Panc1 (cell line): ENCODE measurements around the gene AMIGO2. TPM values are rescaled to one million over a fixed set of nuclear protein-coding genes. Genes with fewer than 3 reads are reported as not detected.

Experiments used
- ATAC-seq: fragments of 200-7000 bp; cut with Tn5 transposase; 2 replicates; pipeline ENCODE4 v1.9.1; 2020; ENCODE audit warnings: mild to moderate bottlenecking, moderate library complexity
- BruUV-seq: library from RNA; stranded (reverse); fragments of 400-500 nt; replicated peaks from 2 replicates; lab custom pipeline; 2021; lab: Mats Ljungman, UMichigan
- CTCF ChIA-PET: fragments of 300-600 bp; sonication (Branson Sonifier 250); formaldehyde crosslinking; loops from one replicate; lab custom pipeline; 2022; ENCODE audit warnings: antibody characterized with exemption; lab: Charles Lee
- POLR2A ChIA-PET: fragments of 300-600 bp; sonication (Branson Sonifier 250); formaldehyde crosslinking; loops from one replicate; lab custom pipeline; 2022; ENCODE audit warnings: antibody characterized with exemption; lab: Charles Lee
- DNase-seq: peaks from one replicate; pipeline ENCODE4 v3.0.0-alpha.2; 2010; ENCODE audit warnings: low read depth, low spot score
- H3K27ac ChIP-seq: 2 replicates; pipeline ENCODE4 v1.5.1; 2011; ENCODE audit warnings: mild to moderate bottlenecking, low read length, inconsistent platforms
- H3K27me3 ChIP-seq: fragments of 200-500 bp; sonication (Bioruptor generic); 2 replicates; pipeline ENCODE4 v1.6.0; 2014; ENCODE audit warnings: low read length, inconsistent platforms; ENCODE audit not compliant: control insufficient read depth, insufficient read depth
- H3K36me3 ChIP-seq: fragments of 200-500 bp; sonication (Bioruptor generic); 2 replicates; pipeline ENCODE4 v1.5.1; 2014; ENCODE audit warnings: inconsistent platforms, mild to moderate bottlenecking, low read length, moderate library complexity; ENCODE audit not compliant: control insufficient read depth, insufficient read depth
- H3K4me1 ChIP-seq: 2 replicates; pipeline ENCODE4 v1.5.1; 2011; ENCODE audit warnings: inconsistent platforms, mild to moderate bottlenecking, low read length, moderate library complexity; ENCODE audit not compliant: control insufficient read depth, insufficient read depth
- H3K4me3 ChIP-seq, 2 experiments: 2 replicates each; pipeline ENCODE4 v1.5.1; 2011 to 2012; ENCODE audit warnings: low read depth in 2 of 2, low read length in 2 of 2, mild to moderate bottlenecking in 2 of 2, inconsistent platforms in 1 of 2, moderate library complexity in 1 of 2
- H3K9me3 ChIP-seq: fragments of 200-500 bp; sonication (Bioruptor generic); 2 replicates; pipeline ENCODE4 v1.5.1; 2014; ENCODE audit warnings: low read depth, mild to moderate bottlenecking, inconsistent platforms, low read length, moderate library complexity; ENCODE audit not compliant: control insufficient read depth, insufficient read depth
- CTCF ChIP-seq: fragments of 450-650 bp; IDR thresholded peaks from 2 replicates; pipeline ENCODE4 v1.5.1; 2017; ENCODE audit warnings: mild to moderate bottlenecking
- POLR2AphosphoS5 ChIP-seq: IDR thresholded peaks from 2 replicates; pipeline ENCODE4 v1.6.1; 2012; ENCODE audit warnings: mild to moderate bottlenecking, low read depth, low read length, moderate library complexity
- SIN3A ChIP-seq: IDR thresholded peaks from 2 replicates; pipeline ENCODE4 v1.6.1; 2012; ENCODE audit warnings: low read depth, mild to moderate bottlenecking, low read length, moderate library complexity, borderline replicate concordance; ENCODE audit not compliant: insufficient read depth
- TCF7L2 ChIP-seq: IDR thresholded peaks from 2 replicates; pipeline ENCODE4 v1.6.1; 2011; ENCODE audit warnings: mild to moderate bottlenecking, low read depth, low read length, inconsistent platforms
- in situ Hi-C: cut with HindIII; loops from 2 replicates; pipeline ENCODE4 v1.10.0; 2016; ENCODE audit warnings: low sequenced_read_pairs, low pct_unique_long_range_greater_than_20kb
- intact Hi-C: fragments of 100-400 bp; cut with micrococcal nuclease; formaldehyde crosslinking; loops from one replicate; pipeline ENCODE4 v1.10.0; 2022; ENCODE audit not compliant: unreplicated experiment
- total RNA-seq: library from RNA; stranded (reverse); gene quantifications from one replicate; pipeline ENCODE4 v1.2.1, GENCODE V29; 2021; ENCODE audit not compliant: unreplicated experiment
- TF ChIP-seq, protein P1 (sequence below), 2 experiments: IDR thresholded peaks; 2 replicates each; pipeline ENCODE4 v1.6.1; 2011 to 2012; ENCODE audit warnings: low read depth in 2 of 2, control low read depth in 1 of 2, low read length in 1 of 2, mild to moderate bottlenecking in 1 of 2, moderate library complexity in 1 of 2; ENCODE audit not compliant: insufficient read depth in 1 of 2

The AMIGO2 gene
- total RNA-seq, 1 experiment from 2014 or later: 21.8 TPM

DNA sequence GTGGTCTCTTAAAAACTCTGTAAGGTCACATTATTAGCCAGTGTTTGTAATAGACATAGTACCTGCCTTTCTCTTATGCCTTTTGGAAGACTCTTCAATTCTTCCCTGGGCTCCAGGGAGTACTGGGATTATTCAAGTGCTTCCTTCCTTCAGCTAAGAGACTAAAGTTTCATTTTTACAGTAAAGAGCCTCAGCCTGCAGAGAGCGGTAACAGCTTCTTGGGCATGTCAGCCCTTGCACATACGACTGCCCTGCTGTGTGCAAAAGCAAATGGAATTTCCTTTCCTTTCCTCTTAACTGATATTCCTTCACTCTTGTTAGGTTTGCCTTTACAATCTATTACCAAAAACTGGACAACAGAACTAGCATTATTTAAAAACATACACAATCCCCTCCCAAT lies 32.9 kb upstream of the AMIGO2 start:
- ChIA-PET POLR2A (no interaction called here), CTCF (no interaction called here)
- Histone ChIP-seq H3K27me3 (no peaks in the 10 kb centered on the region), H3K9me3 (no peaks in the 10 kb centered on the region), H3K4me3 (no peak overlapping the region), H3K4me1 (no peaks in the 10 kb centered on the region), H3K27ac (no peak overlapping the region), H3K36me3 (no peaks in the 10 kb centered on the region)
- intact Hi-C loops: no loop called here
- BruUV-seq: no TSS peak
- ATAC-seq (no peak), DNase-seq (no peak)
- in situ Hi-C loops: no loop called here
- TF ChIP-seq SIN3A: no peak
- no peak for TF ChIP-seq TCF7L2
- no peak for TF ChIP-seq POLR2AphosphoS5
- TF ChIP-seq, protein P1, sequence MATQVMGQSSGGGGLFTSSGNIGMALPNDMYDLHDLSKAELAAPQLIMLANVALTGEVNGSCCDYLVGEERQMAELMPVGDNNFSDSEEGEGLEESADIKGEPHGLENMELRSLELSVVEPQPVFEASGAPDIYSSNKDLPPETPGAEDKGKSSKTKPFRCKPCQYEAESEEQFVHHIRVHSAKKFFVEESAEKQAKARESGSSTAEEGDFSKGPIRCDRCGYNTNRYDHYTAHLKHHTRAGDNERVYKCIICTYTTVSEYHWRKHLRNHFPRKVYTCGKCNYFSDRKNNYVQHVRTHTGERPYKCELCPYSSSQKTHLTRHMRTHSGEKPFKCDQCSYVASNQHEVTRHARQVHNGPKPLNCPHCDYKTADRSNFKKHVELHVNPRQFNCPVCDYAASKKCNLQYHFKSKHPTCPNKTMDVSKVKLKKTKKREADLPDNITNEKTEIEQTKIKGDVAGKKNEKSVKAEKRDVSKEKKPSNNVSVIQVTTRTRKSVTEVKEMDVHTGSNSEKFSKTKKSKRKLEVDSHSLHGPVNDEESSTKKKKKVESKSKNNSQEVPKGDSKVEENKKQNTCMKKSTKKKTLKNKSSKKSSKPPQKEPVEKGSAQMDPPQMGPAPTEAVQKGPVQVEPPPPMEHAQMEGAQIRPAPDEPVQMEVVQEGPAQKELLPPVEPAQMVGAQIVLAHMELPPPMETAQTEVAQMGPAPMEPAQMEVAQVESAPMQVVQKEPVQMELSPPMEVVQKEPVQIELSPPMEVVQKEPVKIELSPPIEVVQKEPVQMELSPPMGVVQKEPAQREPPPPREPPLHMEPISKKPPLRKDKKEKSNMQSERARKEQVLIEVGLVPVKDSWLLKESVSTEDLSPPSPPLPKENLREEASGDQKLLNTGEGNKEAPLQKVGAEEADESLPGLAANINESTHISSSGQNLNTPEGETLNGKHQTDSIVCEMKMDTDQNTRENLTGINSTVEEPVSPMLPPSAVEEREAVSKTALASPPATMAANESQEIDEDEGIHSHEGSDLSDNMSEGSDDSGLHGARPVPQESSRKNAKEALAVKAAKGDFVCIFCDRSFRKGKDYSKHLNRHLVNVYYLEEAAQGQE (IDR thresholded peaks at IDR 0.05; ENCODE audit: insufficient read depth in 1 of 2, low read depth in 2 of 2, low read length in 1 of 2): no peak
- no peak for TF ChIP-seq CTCF

DNA sequence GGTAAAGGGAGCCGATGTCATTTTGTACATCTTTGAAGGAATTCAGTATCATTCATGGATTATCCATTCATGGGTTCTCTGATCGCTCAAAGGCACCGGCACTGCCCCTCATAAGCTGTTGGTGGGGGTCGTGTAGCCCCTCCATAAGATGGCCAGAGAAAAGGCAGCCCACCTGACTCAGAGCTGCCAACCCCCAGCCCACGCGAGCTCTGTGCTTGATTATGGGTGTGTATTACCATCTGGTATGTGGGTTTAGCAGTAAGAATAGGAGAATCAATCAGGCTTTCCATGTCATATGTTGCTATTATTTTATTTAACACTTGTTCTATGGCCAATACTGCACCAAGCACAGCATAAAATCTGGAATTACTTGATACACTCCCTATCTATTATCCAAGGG lies 32.1 kb upstream of the AMIGO2 start:
- no peak for TF ChIP-seq POLR2AphosphoS5
- no peak for TF ChIP-seq TCF7L2
- no peak for TF ChIP-seq CTCF
- TF ChIP-seq SIN3A: no peak
- TF ChIP-seq, protein P1 (IDR thresholded peaks at IDR 0.05; ENCODE audit: insufficient read depth in 1 of 2, low read depth in 2 of 2, low read length in 1 of 2): no peak
- no peak for ATAC-seq
- H3K4me3 ChIP-seq: no peak overlapping the region
- BruUV-seq: no TSS peak
- ChIA-PET POLR2A (no interaction called here), CTCF (no interaction called here)
- intact Hi-C loops: no loop called here
- in situ Hi-C loops: no loop called here
- DNase-seq: no peak
- no peaks in the 10 kb centered on the region for H3K4me1 ChIP-seq
- no peaks in the 10 kb centered on the region for H3K27me3 ChIP-seq
- H3K9me3 ChIP-seq: no peaks in the 10 kb centered on the region
- H3K27ac ChIP-seq: no peak overlapping the region
- H3K36me3 ChIP-seq: no peaks in the 10 kb centered on the region
